ENCODE measurements around the gene CHTF8.

The CHTF8 gene, protein sequence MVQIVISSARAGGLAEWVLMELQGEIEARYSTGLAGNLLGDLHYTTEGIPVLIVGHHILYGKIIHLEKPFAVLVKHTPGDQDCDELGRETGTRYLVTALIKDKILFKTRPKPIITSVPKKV

DNA sequence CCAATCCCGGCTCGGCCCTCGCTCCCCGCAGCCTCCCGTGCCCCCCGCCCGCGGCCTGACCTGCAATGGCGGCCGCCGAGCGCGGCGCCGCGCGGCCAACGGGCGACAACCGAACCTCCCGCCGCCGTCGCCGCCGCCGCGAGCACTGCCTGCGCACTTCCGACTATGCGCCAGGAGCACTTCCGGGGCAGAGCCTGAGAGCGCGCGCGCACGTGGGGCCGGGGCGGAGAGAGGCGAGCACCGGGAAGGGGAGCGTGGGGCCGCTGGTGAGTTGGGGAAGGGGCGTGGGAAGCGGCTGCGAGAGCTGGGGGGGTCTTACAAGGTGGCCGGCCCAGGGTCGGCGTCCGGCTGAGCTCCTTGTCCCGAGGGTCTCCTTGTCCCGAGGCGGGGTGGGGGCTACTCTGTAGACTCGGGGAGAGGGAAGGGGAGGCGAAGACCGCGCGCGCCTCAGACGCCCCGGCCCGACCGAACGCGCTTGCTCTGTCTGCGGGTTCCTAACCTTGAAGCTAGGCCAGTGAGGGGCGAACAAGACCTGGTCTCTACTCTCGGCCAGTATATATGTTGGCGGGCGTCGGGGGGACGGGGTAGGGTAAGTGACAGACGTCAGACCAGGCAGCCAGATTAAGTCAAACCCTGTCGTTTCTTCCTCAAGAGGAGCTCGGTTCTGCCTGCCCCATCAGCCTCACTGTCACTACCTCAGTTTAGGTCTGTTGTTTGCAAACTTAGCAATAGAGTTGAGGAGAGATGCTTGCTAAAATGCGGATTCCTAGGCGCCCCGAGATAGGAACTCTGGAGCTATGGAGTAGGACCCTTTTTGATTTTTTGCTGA lies at the start of gene CHTF8, which contains the start of gene UTP4:
Gene CHTF8, minus strand, starts transcription at position 165 of the 829 bp plus-strand sequence. CDS start 11,130 bp downstream, outside the sequence.
Gene UTP4, plus strand, starts transcription at position 226 of the 829 bp plus-strand sequence. CDS start 811 bp downstream, outside the sequence.
- no peaks in the 10 kb centered on the region for H3K27me3 ChIP-seq (ENCODE audit: insufficient read depth, low read depth, severe bottlenecking)
- peak within 1 kb of the TSS; percentile 99 for H3K27ac ChIP-seq
- no peaks in the 10 kb centered on the region for H3K9me3 ChIP-seq (ENCODE audit: severe bottlenecking)
- peaks cover 54% of the 10 kb centered on the region for H3K36me3 ChIP-seq
- peak; percentile 87 for DNase-seq
- TF ChIP-seq, protein P1, sequence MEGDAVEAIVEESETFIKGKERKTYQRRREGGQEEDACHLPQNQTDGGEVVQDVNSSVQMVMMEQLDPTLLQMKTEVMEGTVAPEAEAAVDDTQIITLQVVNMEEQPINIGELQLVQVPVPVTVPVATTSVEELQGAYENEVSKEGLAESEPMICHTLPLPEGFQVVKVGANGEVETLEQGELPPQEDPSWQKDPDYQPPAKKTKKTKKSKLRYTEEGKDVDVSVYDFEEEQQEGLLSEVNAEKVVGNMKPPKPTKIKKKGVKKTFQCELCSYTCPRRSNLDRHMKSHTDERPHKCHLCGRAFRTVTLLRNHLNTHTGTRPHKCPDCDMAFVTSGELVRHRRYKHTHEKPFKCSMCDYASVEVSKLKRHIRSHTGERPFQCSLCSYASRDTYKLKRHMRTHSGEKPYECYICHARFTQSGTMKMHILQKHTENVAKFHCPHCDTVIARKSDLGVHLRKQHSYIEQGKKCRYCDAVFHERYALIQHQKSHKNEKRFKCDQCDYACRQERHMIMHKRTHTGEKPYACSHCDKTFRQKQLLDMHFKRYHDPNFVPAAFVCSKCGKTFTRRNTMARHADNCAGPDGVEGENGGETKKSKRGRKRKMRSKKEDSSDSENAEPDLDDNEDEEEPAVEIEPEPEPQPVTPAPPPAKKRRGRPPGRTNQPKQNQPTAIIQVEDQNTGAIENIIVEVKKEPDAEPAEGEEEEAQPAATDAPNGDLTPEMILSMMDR (IDR thresholded peaks at IDR 0.05; ENCODE audit: low read depth, low read length): no peak
- H3K4me3 ChIP-seq (ENCODE audit: low read depth, low read length): peak within 1 kb of the TSS; percentile 99

DNA sequence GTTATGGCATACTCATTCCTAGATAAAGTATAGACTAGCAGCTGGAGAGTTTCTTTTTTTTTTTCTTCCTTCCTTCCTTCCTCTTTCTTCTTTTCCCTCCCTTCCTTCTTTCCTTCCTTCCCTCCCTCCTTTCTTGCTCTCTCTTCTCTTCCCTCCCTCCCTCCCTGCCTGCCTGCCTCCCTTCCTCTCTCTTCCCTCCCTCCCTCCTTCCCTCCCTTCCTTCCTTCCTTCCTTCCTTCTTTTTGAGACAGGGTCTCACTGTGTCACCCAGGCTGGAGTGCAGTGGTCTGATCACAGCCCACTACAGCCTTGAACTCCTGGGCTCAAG lies 47.6 kb upstream of the CHTF8 start:
- TF ChIP-seq, protein P1 (IDR thresholded peaks at IDR 0.05; ENCODE audit: low read depth, low read length): no peak
- Histone ChIP-seq H3K9me3 (ENCODE audit: severe bottlenecking) (no peaks in the 10 kb centered on the region), H3K27me3 (ENCODE audit: insufficient read depth, low read depth, severe bottlenecking) (no peaks in the 10 kb centered on the region), H3K4me3 (ENCODE audit: low read depth, low read length) (no peak overlapping the region), H3K27ac (no peak overlapping the region), H3K36me3 (no peaks in the 10 kb centered on the region; the same call in none of the 2 replicates)
- no peak for DNase-seq

DNA sequence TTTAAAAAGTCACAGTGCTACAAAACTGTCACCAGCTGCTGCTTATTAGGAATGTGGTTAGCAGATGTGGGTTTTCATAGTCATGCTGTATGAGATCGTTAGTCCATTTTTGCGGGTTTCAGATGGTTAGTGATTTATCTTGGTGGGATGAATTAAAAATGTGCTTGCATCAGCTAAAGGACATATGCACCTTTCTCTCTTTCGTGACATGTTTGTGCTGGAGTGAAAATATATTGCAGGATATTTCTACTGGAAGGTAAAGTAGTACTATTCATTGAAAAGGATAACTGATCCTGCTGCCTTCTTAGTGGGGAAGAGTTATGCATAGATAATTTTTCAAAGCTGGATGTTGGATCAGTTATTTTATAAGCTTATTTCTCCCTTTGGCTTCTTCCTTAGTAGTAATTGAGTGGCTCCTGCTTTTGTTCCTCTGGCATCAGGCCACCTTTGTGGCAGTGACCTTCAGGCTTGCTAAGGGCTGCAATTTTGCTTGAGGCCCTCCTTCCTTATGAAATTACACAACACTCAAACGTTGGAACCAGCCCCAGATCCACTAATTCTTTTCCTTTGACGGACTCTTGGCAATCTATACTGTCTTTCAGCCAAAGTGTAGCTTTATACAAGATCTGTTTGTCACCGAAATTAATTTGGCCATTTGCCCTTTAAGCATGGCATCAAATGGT lies 47.1 kb upstream of the CHTF8 start:
- Histone ChIP-seq H3K4me3 (ENCODE audit: low read depth, low read length) (no peak overlapping the region), H3K36me3 (no peaks in the 10 kb centered on the region; the same call in none of the 2 replicates), H3K27ac (no peak overlapping the region), H3K9me3 (ENCODE audit: severe bottlenecking) (no peaks in the 10 kb centered on the region), H3K27me3 (ENCODE audit: insufficient read depth, low read depth, severe bottlenecking) (no peaks in the 10 kb centered on the region)
- DNase-seq: no peak
- TF ChIP-seq, protein P1 (IDR thresholded peaks at IDR 0.05; ENCODE audit: low read depth, low read length): no peak

DNA sequence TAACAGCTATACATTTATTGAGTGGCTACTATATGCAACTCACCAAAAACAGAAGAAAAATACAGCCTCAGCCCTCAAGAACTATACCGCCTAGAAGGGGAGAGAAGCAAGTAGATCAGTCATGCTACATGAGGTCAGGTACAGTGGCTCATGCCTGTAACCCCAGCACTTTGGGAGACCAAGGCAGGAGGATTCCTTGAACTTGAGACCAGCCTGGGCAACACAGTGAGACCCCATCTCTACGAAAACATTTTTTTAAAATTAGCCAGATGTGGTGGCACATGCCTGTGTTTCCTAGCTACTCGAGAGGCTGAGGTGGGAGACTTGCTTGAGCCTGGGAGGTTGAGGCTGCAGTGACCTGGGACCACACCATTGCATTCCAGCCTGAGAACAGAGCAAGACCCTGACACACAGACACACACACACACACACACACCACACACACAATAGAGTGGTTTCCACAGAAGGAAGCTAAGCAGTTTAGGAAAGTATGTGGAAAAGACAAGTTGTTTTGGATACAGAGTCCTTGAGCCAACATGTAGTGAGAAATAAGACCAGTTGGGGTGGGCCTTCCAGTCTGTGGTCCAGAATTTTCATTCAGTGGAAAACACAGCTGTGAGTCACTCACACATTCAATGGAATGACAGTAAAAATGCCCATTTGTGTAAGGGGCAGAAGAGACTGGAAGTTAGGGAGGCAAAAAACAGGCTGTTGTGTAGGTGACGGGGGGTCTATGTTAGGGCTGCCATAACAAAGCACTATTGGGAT lies 43.8 kb upstream of the CHTF8 start:
- TF ChIP-seq, protein P1 (IDR thresholded peaks at IDR 0.05; ENCODE audit: low read depth, low read length): no peak
- no peak for DNase-seq

DNA sequence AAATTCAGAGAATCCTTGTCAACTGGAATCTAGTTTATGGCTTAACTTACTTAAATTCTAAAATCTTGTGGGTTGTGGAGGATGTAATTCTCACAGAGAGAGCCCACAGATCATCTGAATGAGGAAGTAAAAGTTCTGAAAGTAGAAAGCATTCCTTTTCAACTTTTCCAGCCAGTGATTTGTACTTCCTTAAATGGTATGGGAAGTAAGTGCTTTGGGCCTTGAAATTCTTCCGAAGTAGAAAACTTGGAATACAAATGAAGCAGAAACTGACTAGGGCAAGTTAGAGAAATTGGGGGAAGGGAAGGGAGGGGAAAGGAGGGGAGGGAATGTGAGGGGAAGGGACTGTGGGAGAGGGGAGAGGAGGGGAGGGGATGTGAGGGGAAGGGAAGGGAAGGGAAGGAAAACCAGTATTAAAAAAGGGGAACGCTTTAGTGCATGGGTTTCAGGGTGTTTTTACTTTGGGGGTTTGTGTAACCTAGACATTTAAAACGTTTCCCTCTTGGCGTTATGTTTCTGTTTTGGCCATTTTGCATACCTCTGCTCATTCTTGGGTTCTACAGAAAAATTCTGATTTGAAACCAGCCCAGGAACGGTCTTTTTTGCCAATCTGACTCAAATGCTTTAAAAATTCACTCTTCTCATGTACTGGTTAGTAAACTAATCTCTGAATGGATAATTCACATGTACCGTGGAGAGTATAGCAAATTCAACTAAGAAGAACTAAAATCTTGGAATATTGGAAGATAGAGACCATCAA lies 39.1 kb upstream of the CHTF8 start:
- Histone ChIP-seq H3K4me3 (ENCODE audit: low read depth, low read length) (no peak overlapping the region), H3K9me3 (ENCODE audit: severe bottlenecking) (no peaks in the 10 kb centered on the region), H3K27ac (no peak overlapping the region), H3K36me3 (peaks cover 33% of the 10 kb centered on the region), H3K27me3 (ENCODE audit: insufficient read depth, low read depth, severe bottlenecking) (no peaks in the 10 kb centered on the region)
- no peak for DNase-seq
- TF ChIP-seq, protein P1 (IDR thresholded peaks at IDR 0.05; ENCODE audit: low read depth, low read length): no peak

More for the DNA sequence above, 43.8 kb upstream of the CHTF8 start:
- Histone ChIP-seq H3K27me3 (ENCODE audit: insufficient read depth, low read depth, severe bottlenecking) (no peaks in the 10 kb centered on the region), H3K36me3 (peaks cover 3% of the 10 kb centered on the region), H3K9me3 (ENCODE audit: severe bottlenecking) (no peaks in the 10 kb centered on the region), H3K27ac (no peak overlapping the region), H3K4me3 (ENCODE audit: low read depth, low read length) (no peak overlapping the region)
